ENCODE measurements around the gene LZIC. TPM values are rescaled to one million over a fixed set of nuclear protein-coding genes. Genes with fewer than 3 reads are reported as not detected.

Gene LZIC
- total RNA-seq, 1 experiment from 2014 or later, result 37.9 TPM

DNA sequence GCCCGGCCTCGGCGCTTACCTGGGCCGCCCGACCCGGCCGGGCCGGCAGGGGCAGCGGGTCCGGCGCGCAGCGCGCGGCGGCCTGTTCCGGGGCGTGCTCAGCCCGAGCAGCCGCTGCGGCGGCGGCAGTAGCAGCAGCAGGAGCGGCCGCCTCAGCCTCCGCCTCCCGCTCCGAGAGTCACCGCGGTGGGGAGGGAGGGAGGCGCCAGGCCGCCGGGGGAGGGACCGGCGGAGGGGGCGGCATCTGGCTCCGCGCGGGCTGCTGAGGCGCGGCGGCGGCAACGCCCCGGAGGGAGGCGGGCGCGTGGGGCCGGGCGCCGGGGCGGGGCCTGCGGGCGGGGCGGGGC is 33.1 kb downstream of the LZIC start, which contains the start of gene CTNNBIP1:
TSS of gene CTNNBIP1 (minus strand) at position 194 of the 347 bp plus-strand sequence. CDS start 38,205 bp downstream, outside the sequence.
- ATAC-seq, result peak; percentile 91
- in situ Hi-C loops (cut with HindIII; ENCODE audit: low pct_unique_long_range_greater_than_20kb, low sequenced_read_pairs), result no loop called here
- Histone ChIP-seq H3K27ac (ENCODE audit: low read length) (peak within 1 kb of the TSS; percentile 93), H3K4me1 (ENCODE audit: control insufficient read depth, insufficient read depth, low read length) (peaks cover 8% of the 10 kb centered on the region), H3K4me3 (ENCODE audit: low read depth in 2 of 2, low read length in 2 of 2) (peak within 1 kb of the TSS; percentile 68 to 97), H3K9me3 (ENCODE audit: control insufficient read depth, insufficient read depth, low read depth, low read length) (no peaks in the 10 kb centered on the region), H3K36me3 (ENCODE audit: control insufficient read depth, insufficient read depth, low read length) (no peaks in the 10 kb centered on the region; the same call in 1 of the 2 replicates), H3K27me3 (ENCODE audit: control insufficient read depth, insufficient read depth, low read length) (no peaks in the 10 kb centered on the region)
- ChIA-PET POLR2A (no interaction called here), CTCF (interaction anchor here (0.8 kb wide), 1 partner anchor 189 kb away, joined by 4 read pairs; no protein-coding TSS in a partner anchor)
- no peak for DNase-seq (ENCODE audit: low read depth, low spot score)
- no TSS peak for BruUV-seq (replicated peaks)
- no peak for TF ChIP-seq POLR2AphosphoS5 (IDR thresholded peaks at IDR 0.05; ENCODE audit: low read depth, low read length)
- TF ChIP-seq, protein P1, sequence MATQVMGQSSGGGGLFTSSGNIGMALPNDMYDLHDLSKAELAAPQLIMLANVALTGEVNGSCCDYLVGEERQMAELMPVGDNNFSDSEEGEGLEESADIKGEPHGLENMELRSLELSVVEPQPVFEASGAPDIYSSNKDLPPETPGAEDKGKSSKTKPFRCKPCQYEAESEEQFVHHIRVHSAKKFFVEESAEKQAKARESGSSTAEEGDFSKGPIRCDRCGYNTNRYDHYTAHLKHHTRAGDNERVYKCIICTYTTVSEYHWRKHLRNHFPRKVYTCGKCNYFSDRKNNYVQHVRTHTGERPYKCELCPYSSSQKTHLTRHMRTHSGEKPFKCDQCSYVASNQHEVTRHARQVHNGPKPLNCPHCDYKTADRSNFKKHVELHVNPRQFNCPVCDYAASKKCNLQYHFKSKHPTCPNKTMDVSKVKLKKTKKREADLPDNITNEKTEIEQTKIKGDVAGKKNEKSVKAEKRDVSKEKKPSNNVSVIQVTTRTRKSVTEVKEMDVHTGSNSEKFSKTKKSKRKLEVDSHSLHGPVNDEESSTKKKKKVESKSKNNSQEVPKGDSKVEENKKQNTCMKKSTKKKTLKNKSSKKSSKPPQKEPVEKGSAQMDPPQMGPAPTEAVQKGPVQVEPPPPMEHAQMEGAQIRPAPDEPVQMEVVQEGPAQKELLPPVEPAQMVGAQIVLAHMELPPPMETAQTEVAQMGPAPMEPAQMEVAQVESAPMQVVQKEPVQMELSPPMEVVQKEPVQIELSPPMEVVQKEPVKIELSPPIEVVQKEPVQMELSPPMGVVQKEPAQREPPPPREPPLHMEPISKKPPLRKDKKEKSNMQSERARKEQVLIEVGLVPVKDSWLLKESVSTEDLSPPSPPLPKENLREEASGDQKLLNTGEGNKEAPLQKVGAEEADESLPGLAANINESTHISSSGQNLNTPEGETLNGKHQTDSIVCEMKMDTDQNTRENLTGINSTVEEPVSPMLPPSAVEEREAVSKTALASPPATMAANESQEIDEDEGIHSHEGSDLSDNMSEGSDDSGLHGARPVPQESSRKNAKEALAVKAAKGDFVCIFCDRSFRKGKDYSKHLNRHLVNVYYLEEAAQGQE (IDR thresholded peaks at IDR 0.05; ENCODE audit: insufficient read depth in 1 of 2, low read depth in 2 of 2, low read length in 1 of 2), result no peak
- TF ChIP-seq TCF7L2 (IDR thresholded peaks at IDR 0.05; ENCODE audit: low read depth, low read length), result no peak
- no peak for TF ChIP-seq SIN3A (IDR thresholded peaks at IDR 0.05; ENCODE audit: borderline replicate concordance, insufficient read depth, low read depth, low read length)
- TF ChIP-seq, protein P2, sequence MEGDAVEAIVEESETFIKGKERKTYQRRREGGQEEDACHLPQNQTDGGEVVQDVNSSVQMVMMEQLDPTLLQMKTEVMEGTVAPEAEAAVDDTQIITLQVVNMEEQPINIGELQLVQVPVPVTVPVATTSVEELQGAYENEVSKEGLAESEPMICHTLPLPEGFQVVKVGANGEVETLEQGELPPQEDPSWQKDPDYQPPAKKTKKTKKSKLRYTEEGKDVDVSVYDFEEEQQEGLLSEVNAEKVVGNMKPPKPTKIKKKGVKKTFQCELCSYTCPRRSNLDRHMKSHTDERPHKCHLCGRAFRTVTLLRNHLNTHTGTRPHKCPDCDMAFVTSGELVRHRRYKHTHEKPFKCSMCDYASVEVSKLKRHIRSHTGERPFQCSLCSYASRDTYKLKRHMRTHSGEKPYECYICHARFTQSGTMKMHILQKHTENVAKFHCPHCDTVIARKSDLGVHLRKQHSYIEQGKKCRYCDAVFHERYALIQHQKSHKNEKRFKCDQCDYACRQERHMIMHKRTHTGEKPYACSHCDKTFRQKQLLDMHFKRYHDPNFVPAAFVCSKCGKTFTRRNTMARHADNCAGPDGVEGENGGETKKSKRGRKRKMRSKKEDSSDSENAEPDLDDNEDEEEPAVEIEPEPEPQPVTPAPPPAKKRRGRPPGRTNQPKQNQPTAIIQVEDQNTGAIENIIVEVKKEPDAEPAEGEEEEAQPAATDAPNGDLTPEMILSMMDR (IDR thresholded peaks at IDR 0.05), result no peak
- intact Hi-C loops (cut with micrococcal nuclease; ENCODE audit: unreplicated experiment), result no loop called here

DNA sequence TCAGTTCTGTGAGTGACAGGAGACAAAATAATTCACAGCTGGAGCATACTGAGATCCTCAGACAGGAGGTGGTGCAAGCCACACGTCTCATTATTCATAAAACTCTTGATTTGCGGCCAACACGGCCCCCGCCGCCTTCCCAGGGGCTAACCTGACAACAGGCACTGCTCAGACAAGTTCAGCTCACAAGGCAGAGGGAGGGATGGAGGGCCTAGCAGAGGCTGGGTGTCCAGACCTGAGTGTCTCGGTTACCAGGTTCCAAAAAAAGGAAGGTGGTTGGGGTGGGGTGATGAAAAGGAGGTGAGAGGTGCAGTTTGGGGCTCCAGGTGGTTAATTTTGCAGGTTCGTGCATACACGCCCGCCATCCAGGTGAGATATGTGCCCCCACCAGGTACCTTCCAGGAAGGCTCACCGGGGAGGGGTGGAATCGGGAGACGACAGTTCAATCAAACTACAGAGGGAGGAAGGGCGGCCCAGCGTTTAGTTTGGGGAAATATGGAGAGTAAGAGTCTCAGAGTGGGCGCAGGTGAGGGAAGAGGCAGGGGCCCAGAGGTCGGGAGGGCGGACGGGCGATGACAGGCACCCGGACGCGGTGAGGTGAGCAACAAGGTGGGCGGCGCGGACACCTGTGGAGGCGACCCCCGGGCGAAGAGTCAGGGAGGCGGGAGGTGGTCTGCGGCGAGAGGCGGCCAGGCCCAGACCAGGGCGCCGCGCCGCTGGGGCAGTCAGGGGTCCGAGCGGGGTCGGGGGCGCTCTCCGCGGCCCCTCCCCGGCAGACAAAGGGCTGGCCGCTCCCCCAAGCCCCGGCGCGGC is 33.8 kb downstream of the LZIC start:
- ChIA-PET CTCF (no interaction called here), POLR2A (no interaction called here)
- no TSS peak for BruUV-seq (replicated peaks)
- intact Hi-C loops (cut with micrococcal nuclease; ENCODE audit: unreplicated experiment), result no loop called here
- peak overlapping the region; percentile 62 to 68 for H3K4me3 ChIP-seq (ENCODE audit: low read depth in 2 of 2, low read length in 2 of 2)
- DNase-seq (ENCODE audit: low read depth, low spot score) (no peak), ATAC-seq (no peak)
- H3K27ac ChIP-seq (ENCODE audit: low read length), result peak overlapping the region; percentile 60
- H3K4me1 ChIP-seq (ENCODE audit: control insufficient read depth, insufficient read depth, low read length), result peaks cover 8% of the 10 kb centered on the region
- no peak for TF ChIP-seq TCF7L2 (IDR thresholded peaks at IDR 0.05; ENCODE audit: low read depth, low read length)
- TF ChIP-seq, protein P2 (IDR thresholded peaks at IDR 0.05), result no peak
- TF ChIP-seq POLR2AphosphoS5 (IDR thresholded peaks at IDR 0.05; ENCODE audit: low read depth, low read length), result no peak
- TF ChIP-seq, protein P1 (IDR thresholded peaks at IDR 0.05; ENCODE audit: insufficient read depth in 1 of 2, low read depth in 2 of 2, low read length in 1 of 2), result no peak
- no peak for TF ChIP-seq SIN3A (IDR thresholded peaks at IDR 0.05; ENCODE audit: borderline replicate concordance, insufficient read depth, low read depth, low read length)
- H3K9me3 ChIP-seq (ENCODE audit: control insufficient read depth, insufficient read depth, low read depth, low read length), result no peaks in the 10 kb centered on the region
- no peaks in the 10 kb centered on the region; the same call in 1 of the 2 replicates for H3K36me3 ChIP-seq (ENCODE audit: control insufficient read depth, insufficient read depth, low read length)
- H3K27me3 ChIP-seq (ENCODE audit: control insufficient read depth, insufficient read depth, low read length), result no peaks in the 10 kb centered on the region
- in situ Hi-C loops (cut with HindIII; ENCODE audit: low pct_unique_long_range_greater_than_20kb, low sequenced_read_pairs), result no loop called here

Measured in Panc1 (cell line).